Non-pigmented ciliary epithelial cell (primary cell): Measurements from ENCODE around the gene CCNQ.
"Not testable (repeated sequence)": the region's sequence is repeated elsewhere in the genome, so short reads cannot be mapped to it uniquely, and the experiment has no call there.

Experiments used
- DNase-seq: peaks from one replicate; pipeline ENCODE4 v3.0.0-alpha.2; 2010; ENCODE audit warnings: low read depth

Gene CCNQ

GRCh38 chrX:153622661-153623309 is 23.8 kb upstream of the CCNQ start:
- DNase-seq = no peak

- DNase-seq = no peak
These were observed 23.1 kb upstream of the CCNQ start for GRCh38 chrX:153621949-153622598.

- DNase-seq = no peak
These were observed 21.6 kb upstream of the CCNQ start for GRCh38 chrX:153620576-153620975.

- no peak for DNase-seq
These were observed 15.9 kb upstream of the CCNQ start for GRCh38 chrX:153614818-153615217.

- no peak for DNase-seq
These were observed 13.5 kb upstream of the CCNQ start for GRCh38 chrX:153612413-153612812.

- DNase-seq = no peak
These were observed 12.6 kb upstream of the CCNQ start for GRCh38 chrX:153611298-153612095.

- DNase-seq = no peak
These were observed 11.9 kb upstream of the CCNQ start for GRCh38 chrX:153610836-153611213.

GRCh38 chrX:153609917-153610835 is 11.2 kb upstream of the CCNQ start:
- peak; percentile 9 for DNase-seq

GRCh38 chrX:153608806-153609205 is 9.9 kb upstream of the CCNQ start:
- no peak for DNase-seq

GRCh38 chrX:153608376-153608775 is 9.4 kb upstream of the CCNQ start:
- no peak for DNase-seq

- DNase-seq = no peak
These were observed 7.6 kb upstream of the CCNQ start for GRCh38 chrX:153606503-153606902.

- DNase-seq = not testable (repeated sequence)
These were observed 5.9 kb upstream of the CCNQ start for GRCh38 chrX:153604666-153605380.

GRCh38 chrX:153603131-153603656 is 4.3 kb upstream of the CCNQ start:
- no peak for DNase-seq

GRCh38 chrX:153602601-153603000 is 3.7 kb upstream of the CCNQ start:
- DNase-seq = no peak

GRCh38 chrX:153601511-153602110 is 2.7 kb upstream of the CCNQ start:
- DNase-seq = no peak

- DNase-seq = no peak
These were observed 2.0 kb upstream of the CCNQ start for GRCh38 chrX:153600921-153601320.

GRCh38 chrX:153600032-153600373 is 1.1 kb upstream of the CCNQ start:
- DNase-seq = no peak

- DNase-seq = no peak
These were observed 473 bp upstream of the CCNQ start for GRCh38 chrX:153599192-153600031.

- DNase-seq = no peak
These were observed 1.8 kb downstream of the CCNQ start for GRCh38 chrX:153596981-153597750.
